Tibial nerve (tissue), 4 donors: ENCODE data around the gene JARID2.

Source experiments
- EP300 ChIP-seq, 2 donors: sonication (generic); formaldehyde crosslinking; IDR thresholded peaks; one replicate each; pipeline ENCODE4 v1.6.1; 2017; ENCODE audit warnings: antibody characterized with exemption in 2 of 2, mild to moderate bottlenecking in 1 of 2
- POLR2A ChIP-seq, 2 donors: fragments of 450-650 bp; IDR thresholded peaks; one replicate each; pipeline ENCODE4 v1.6.1; 2017; ENCODE audit warnings: antibody characterized with exemption in 2 of 2, mild to moderate bottlenecking in 2 of 2, moderate library complexity in 2 of 2
- TF ChIP-seq, protein P1 (sequence below), 5 experiments: fragments of 200-600 bp in 3 of 5; fragments of 450-650 bp in 2 of 5; sonication (generic) in 3 of 5; IDR thresholded peaks; one replicate each; pipeline ENCODE4 v1.5.1; 2016 to 2019; ENCODE audit warnings: antibody characterized with exemption in 5 of 5, mild to moderate bottlenecking in 3 of 5, moderate library complexity in 2 of 5

DNA sequence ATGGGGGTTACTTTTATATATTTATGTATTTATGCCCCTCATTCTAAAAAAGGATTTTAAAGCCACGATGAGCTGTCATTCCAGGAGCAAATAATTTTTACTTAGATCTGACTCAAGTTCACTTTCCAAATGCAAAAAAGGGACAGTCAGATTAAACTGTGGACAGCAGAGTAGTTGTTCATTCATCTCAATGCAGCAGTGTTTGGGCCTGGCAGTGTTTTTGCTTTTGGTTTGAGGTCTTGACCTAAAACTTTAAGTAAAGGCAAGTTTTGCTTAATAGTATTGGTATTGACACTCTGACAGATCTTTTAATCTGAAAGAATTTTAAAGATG, 13.9 kb downstream of the JARID2 start:
- TF ChIP-seq, protein P1, sequence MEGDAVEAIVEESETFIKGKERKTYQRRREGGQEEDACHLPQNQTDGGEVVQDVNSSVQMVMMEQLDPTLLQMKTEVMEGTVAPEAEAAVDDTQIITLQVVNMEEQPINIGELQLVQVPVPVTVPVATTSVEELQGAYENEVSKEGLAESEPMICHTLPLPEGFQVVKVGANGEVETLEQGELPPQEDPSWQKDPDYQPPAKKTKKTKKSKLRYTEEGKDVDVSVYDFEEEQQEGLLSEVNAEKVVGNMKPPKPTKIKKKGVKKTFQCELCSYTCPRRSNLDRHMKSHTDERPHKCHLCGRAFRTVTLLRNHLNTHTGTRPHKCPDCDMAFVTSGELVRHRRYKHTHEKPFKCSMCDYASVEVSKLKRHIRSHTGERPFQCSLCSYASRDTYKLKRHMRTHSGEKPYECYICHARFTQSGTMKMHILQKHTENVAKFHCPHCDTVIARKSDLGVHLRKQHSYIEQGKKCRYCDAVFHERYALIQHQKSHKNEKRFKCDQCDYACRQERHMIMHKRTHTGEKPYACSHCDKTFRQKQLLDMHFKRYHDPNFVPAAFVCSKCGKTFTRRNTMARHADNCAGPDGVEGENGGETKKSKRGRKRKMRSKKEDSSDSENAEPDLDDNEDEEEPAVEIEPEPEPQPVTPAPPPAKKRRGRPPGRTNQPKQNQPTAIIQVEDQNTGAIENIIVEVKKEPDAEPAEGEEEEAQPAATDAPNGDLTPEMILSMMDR (IDR thresholded peaks at IDR 0.05) = no peak
- no peak for TF ChIP-seq EP300 (IDR thresholded peaks at IDR 0.05)
- TF ChIP-seq POLR2A (IDR thresholded peaks at IDR 0.05) = no peak
